Measurements from ENCODE around the gene NFE2L2.
"Not testable (repeated sequence)": the region's sequence is repeated elsewhere in the genome, so short reads cannot be mapped to it uniquely, and the experiment has no call there.

Gene NFE2L2

GRCh38 chr2:177188482-177189469 is 75.8 kb downstream of the NFE2L2 start:
- DNase-seq: no peak

- no peak for DNase-seq
These were observed 76.8 kb downstream of the NFE2L2 start for GRCh38 chr2:177187631-177188312.

GRCh38 chr2:177186038-177186437 is 78.5 kb downstream of the NFE2L2 start:
- not testable (repeated sequence) for DNase-seq

GRCh38 chr2:177184606-177185005 is 79.9 kb downstream of the NFE2L2 start:
- no peak for DNase-seq

- DNase-seq: no peak
These were observed 80.7 kb downstream of the NFE2L2 start for GRCh38 chr2:177183860-177184259.

Measured in T-helper 1 cell (primary cell).